Psoas muscle (tissue), 8 donors: ENCODE measurements around the gene MAGEA8. TPM values are rescaled to one million over a fixed set of nuclear protein-coding genes. Genes with fewer than 3 reads are reported as not detected.
"Not testable (repeated sequence)": the region's sequence is repeated elsewhere in the genome, so short reads cannot be mapped to it uniquely, and the experiment has no call there.

Experiments used
- ATAC-seq, 4 donors: fragments of 200-7000 bp; cut with Tn5 transposase; one replicate each; pipeline ENCODE4 v1.9.1; 2020; ENCODE audit warnings: moderate library complexity in 3 of 4, mild to moderate bottlenecking in 2 of 4
- DNase-seq, 2 donors: peaks; one replicate each; pipeline ENCODE4 v3.0.0-alpha.2; 2020
- H3K27ac ChIP-seq: fragments of 200-600 bp; one replicate; pipeline ENCODE4 v1.8.0; 2022
- H3K27me3 ChIP-seq, 3 donors: fragments of 200-600 bp in 1 of 3; one replicate each; pipeline versions ENCODE4 v1.6.1 to v1.8.0; 2013 to 2022; ENCODE audit warnings: low read length in 2 of 3, mild to moderate bottlenecking in 2 of 3, moderate library complexity in 1 of 3; ENCODE audit not compliant: insufficient read depth in 3 of 3
- H3K36me3 ChIP-seq, 2 donors: fragments of 200-600 bp in 1 of 2; one replicate each; pipeline versions ENCODE4 v1.6.1 to v1.8.0; 2013 to 2022; ENCODE audit warnings: low read depth in 1 of 2, mild to moderate bottlenecking in 1 of 2, moderate library complexity in 1 of 2; ENCODE audit not compliant: insufficient read depth in 1 of 2
- H3K4me1 ChIP-seq: fragments of 200-600 bp; one replicate; pipeline ENCODE4 v1.8.0; 2022
- H3K4me3 ChIP-seq: fragments of 200-600 bp; one replicate; pipeline ENCODE4 v1.8.0; 2022; ENCODE audit warnings: mild to moderate bottlenecking
- H3K9me3 ChIP-seq: fragments of 200-600 bp; one replicate; pipeline ENCODE4 v1.8.0; 2022
- CTCF ChIP-seq: fragments of 200-600 bp; IDR thresholded peaks from one replicate; pipeline ENCODE4 v1.8.0; 2022; ENCODE audit warnings: antibody characterized with exemption
- WGBS, 3 donors: extraction: QIAGEN DNeasy Blood & Tissue Kit; methylation state at CpG; one replicate each; pipeline versions ENCODE4 v1.1.6 to v1.1.7; 2013; 5-methylcytosine and 5-hydroxymethylcytosine counted together
- intact Hi-C, 2 donors: fragments of 100-400 bp; cut with DNase I; formaldehyde crosslinking; loops; one replicate each; pipeline versions ENCODE4 v1.11.0 to v1.14.2; 2022
- polyA plus RNA-seq, 3 donors: library from polyadenylated mRNA; stranded (reverse); fragments of 200-250 nt; gene quantifications; one replicate each; pipeline ENCODE4 v1.2.3, GENCODE V29; 2013
- total RNA-seq, 4 donors: library from RNA; stranded (reverse); fragmentation: NEBNext Ultra II Directional in 2 of 4; extraction: Animal tissue kit (Norgen Biotek cat#: 25700) in 2 of 4; gene quantifications; one replicate each; pipeline versions ENCODE4 v1.2.1 to v1.2.4, GENCODE V29; 2021 to 2023
- donor health status: healthy with polysubstance abuse.
- donor health status: DM: no; HTN: no; CAD: no; lungs with moderate emphysema.
- donor health status: Bipolar disorder and iron deficiency.
- donor health status: healthy.
- donor health status: DM: yes; HTN: yes; CAD: no.
- donor health status: DM: no; HTN: no; CAD: no.
- donor health status: DM: no; HTN: no; CAD: no.
- donor health status: DM: yes; HTN: yes; CAD: no.

The MAGEA8 gene
- total and polyA plus RNA-seq, 7 donors: not detected

GRCh38 chrX:149877636-149878035 is 3.3 kb upstream of the MAGEA8 start:
- no peak overlapping the region for H3K4me3 ChIP-seq
- no peaks in the 10 kb centered on the region for H3K9me3 ChIP-seq
- H3K36me3 ChIP-seq: no peaks in the 10 kb centered on the region
- DNase-seq (no peak), ATAC-seq (peak in 1 of 4 donors; percentile 49)
- intact Hi-C loops: no loop called here
- no peak overlapping the region for H3K27ac ChIP-seq
- H3K27me3 ChIP-seq: no peaks in the 10 kb centered on the region
- 73 to 88% (median 85%) methylated on average over 4 of the region's 4 CpGs for WGBS, 3 donors
- no peaks in the 10 kb centered on the region for H3K4me1 ChIP-seq
- TF ChIP-seq CTCF: no peak

- DNase-seq, H3K4me3 ChIP-seq, H3K9me3 ChIP-seq, H3K4me1 ChIP-seq, H3K36me3 ChIP-seq, ATAC-seq, intact Hi-C loops, H3K27ac ChIP-seq, H3K27me3 ChIP-seq: not testable (repeated sequence)
- WGBS, 3 donors: 74 to 90% (median 80%) methylated on average over 1 to 2 of the region's 2 CpGs
Observed at GRCh38 chrX:149890828-149891227, 9.8 kb downstream of the MAGEA8 start.

GRCh38 chrX:149898554-149898953 is 17.6 kb downstream of the MAGEA8 start:
- no peak overlapping the region for H3K4me3 ChIP-seq
- no peaks in the 10 kb centered on the region for H3K27me3 ChIP-seq
- no peaks in the 10 kb centered on the region for H3K9me3 ChIP-seq
- intact Hi-C loops: no loop called here
- ATAC-seq (no peak), DNase-seq (no peak)
- no peaks in the 10 kb centered on the region for H3K4me1 ChIP-seq
- WGBS, 3 donors: 53 to 83% (median 74%) methylated on average over 1 of the region's 1 CpG
- no peak overlapping the region for H3K27ac ChIP-seq
- H3K36me3 ChIP-seq: no peaks in the 10 kb centered on the region
- TF ChIP-seq CTCF: no peak

GRCh38 chrX:149903889-149904748 is 23.1 kb downstream of the MAGEA8 start:
- DNase-seq (no peak), ATAC-seq (no peak)
- Histone ChIP-seq H3K4me1 (no peaks in the 10 kb centered on the region), H3K27me3 (no peaks in the 10 kb centered on the region), H3K36me3 (no peaks in the 10 kb centered on the region), H3K9me3 (no peaks in the 10 kb centered on the region), H3K4me3 (no peak overlapping the region), H3K27ac (no peak overlapping the region)
- WGBS, 3 donors: 25 to 32% (median 28%) methylated on average over 6 of the region's 6 CpGs
- intact Hi-C loops: no loop called here
- no peak for TF ChIP-seq CTCF

GRCh38 chrX:149908308-149908707 is 27.3 kb downstream of the MAGEA8 start:
- no peak for ATAC-seq
- Histone ChIP-seq H3K27ac (no peak overlapping the region), H3K27me3 (no peaks in the 10 kb centered on the region), H3K4me1 (no peaks in the 10 kb centered on the region), H3K4me3 (no peak overlapping the region), H3K36me3 (no peaks in the 10 kb centered on the region), H3K9me3 (no peaks in the 10 kb centered on the region)
- intact Hi-C loops: no loop called here
- TF ChIP-seq CTCF: no peak
- DNase-seq: no peak
- 90 to 96% (median 94%) methylated on average over 3 of the region's 3 CpGs for WGBS, 3 donors
